Midbrain (tissue), 1 donor: Measurements from ENCODE around the gene RTBDN.

Source experiments
- DNase-seq: peaks from one replicate; lab custom pipeline; 2025; lab: John Stamatoyannopoulos, UW

RTBDN gene

GRCh38 chr19:12792051-12792852 is 42.1 kb downstream of the RTBDN start:
- DNase-seq, result no peak

- peak; percentile 98 for DNase-seq
Measured at GRCh38 chr19:12791345-12792050, 42.9 kb downstream of the RTBDN start, which contains the start of gene JUNB. JUNB (plus strand) TSS chr19:12791486; CDS start chr19:12791772, 286 bp downstream.

GRCh38 chr19:12790628-12791344 is 43.6 kb downstream of the RTBDN start:
- DNase-seq, result no peak

- peak; percentile 92 for DNase-seq
Measured at GRCh38 chr19:12789904-12790619, 44.3 kb downstream of the RTBDN start.

GRCh38 chr19:12789098-12789903 is 45.1 kb downstream of the RTBDN start:
- DNase-seq, result no peak

GRCh38 chr19:12788682-12789097 is 45.7 kb downstream of the RTBDN start:
- DNase-seq, result no peak

GRCh38 chr19:12788042-12788681 is 46.2 kb downstream of the RTBDN start:
- no peak for DNase-seq

DNA sequence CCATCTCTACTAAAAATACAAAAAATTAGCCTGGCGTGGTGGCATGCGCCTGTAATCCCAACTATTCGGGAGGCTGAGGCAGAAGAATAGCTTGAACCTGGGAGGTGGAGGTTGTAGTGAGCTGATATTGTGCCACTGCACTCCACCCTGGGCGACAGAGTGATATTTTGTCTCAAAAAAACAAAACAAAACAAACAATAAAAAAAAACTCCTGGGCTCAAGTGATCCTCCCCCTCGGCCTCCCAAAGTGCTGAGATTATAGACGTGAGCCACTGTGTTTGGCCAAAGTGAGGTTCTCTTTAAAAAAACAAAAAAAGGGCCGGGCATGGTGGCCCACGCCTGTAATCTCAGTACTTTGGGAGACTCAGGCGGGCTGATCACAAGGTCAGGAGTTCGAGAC is 46.9 kb downstream of the RTBDN start:
- DNase-seq, result no peak

- DNase-seq, result no peak
Measured at GRCh38 chr19:12786952-12787351, 47.4 kb downstream of the RTBDN start.

DNA sequence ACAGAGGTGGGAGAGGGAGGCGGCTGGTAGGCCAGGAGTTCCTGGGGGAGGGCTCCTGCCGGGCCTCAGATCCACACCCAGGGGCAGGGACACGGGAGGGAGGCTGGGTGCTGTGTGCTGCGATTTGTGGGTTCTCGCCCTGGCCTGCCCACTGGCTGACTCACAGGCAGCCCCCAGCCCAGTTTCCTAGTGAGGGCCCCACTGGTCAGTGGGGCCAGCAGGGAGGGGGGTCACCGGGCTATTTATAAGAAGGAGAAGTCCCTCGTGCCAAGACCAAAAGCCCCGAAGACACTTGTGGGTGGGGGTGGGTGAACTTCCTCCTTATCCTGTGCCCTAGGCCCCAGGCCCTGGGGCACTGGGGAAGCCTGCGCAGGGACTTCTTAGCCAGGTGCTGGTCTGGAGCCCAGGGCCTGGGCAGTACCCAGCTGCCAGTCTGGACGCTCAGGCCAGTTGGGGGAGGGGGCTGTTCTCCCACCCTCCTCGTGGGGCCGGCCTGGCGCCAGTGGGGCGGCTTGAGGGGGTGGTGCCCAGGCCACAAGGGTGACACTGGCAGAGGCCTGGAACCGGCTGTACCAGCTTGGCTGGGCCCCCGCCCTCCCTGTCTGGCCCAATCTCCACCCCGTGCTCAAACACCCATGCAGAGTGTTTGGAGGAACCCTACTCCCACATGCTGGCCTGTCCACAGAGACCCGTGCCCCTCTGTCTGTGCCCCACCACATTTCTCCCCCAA is 48.1 kb downstream of the RTBDN start:
- DNase-seq, result peak; percentile 68

DNA sequence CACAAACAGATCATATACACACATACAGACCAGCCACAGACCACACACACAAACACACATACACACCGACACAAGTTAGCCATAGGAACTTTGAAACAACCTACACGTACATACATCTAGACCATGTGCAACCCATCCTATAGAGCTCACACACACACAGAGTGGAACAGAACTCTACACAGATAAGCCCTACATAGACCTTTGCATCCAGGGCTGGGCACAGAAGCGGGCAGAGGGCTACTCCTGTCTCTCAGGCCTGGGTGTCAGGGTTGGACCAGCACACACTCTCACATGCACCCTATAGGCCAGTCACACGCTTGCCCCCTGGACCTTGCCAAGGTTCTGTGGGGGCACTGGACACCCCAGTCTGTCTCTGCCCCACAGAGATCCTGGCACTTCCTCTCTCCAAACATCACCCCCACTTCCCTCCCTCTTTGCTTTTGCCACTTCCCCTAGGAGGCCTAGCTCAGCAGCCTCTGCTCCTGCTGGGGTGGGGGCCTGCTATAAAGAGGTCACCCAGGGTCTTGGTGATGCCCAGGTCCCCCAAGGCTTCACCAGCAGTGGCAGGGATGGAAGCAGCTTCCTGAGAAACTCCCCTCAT is 48.8 kb downstream of the RTBDN start:
- DNase-seq, result no peak

DNA sequence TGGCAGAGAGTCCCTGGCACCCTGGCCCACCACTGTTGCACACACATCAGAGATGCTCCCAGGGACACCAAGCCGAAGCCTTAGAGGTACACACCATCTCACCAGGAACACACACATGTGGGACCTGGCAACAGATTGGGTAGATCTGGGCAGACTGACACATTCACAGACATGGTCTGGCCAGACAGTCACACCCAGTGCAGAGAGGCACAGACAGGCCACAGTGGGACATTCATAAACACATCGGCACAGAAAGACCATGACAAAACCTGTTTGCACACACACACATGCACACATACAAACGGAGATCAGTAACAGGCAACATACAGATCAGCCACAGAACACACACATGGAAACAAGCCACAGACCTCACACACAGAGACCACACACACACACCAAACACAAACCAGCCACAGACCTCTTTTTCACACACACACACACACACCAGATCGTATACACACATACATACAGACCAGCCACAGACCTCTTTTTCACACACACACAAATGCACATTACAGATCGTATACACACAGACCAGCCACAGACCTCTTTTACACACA is 49.4 kb downstream of the RTBDN start:
- no peak for DNase-seq

GRCh38 chr19:12784394-12784870 is 49.9 kb downstream of the RTBDN start:
- no peak for DNase-seq

DNA sequence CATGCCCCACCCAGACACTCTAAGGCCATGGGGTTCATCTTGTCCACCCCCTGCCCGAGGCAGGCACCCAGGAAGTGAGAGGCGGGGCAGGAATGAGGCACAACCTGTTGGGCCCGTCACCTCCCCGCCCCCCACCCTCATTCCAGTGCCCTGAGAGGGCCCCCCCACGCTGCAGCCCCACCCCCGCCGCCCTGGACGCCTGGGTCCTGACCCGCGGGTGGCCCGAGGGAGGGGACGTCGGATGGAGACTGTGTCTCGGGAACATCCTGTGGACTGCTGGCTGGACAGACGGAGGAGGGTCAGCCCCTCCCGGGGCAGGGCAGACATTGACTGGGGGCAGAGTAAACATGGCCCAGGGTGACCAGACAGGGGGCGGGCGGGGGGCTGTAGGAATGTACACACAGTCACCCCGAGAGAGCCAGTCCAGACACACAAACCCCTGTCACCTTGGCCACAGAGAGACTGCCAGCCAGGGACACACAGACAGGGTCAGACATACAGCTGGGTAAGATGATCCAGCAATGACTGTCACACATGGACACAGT is 50.5 kb downstream of the RTBDN start:
- DNase-seq, result no peak

GRCh38 chr19:12783291-12783848 is 51.0 kb downstream of the RTBDN start:
- DNase-seq, result no peak

GRCh38 chr19:12782424-12783290 is 51.7 kb downstream of the RTBDN start:
- peak; percentile 84 for DNase-seq

- DNase-seq, result no peak
Measured at GRCh38 chr19:12782174-12782423, 52.3 kb downstream of the RTBDN start.
